ENCODE results near the gene TFF1. TPM values are rescaled to one million over a fixed set of nuclear protein-coding genes. Genes with fewer than 3 reads are reported as not detected.

TFF1 gene
- total RNA-seq, 1 donor from 2014 or later: not detected

DNA sequence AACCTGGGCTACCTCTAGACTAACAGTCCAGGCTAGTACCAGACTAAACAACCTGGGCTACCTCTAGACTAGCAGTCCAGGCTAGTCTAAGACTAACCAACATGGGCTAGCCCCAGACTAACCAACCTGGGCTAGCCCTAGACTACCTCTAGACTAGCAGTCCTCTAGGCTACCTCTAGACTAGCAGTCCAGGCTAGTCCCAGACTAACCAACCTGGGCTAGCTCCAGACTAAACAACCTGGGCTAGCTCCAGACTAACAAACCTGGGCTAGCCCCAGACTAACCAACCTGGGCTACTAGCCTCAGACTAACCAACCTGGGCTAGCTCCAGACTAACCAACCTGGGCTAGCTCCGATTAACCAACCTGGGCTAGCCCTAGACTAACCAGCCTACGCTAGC, 17.6 kb downstream of the TFF1 start:
- DNase-seq (ENCODE audit: low spot score in 2 of 2) (no peak), FAIRE-seq (no peak)

DNA sequence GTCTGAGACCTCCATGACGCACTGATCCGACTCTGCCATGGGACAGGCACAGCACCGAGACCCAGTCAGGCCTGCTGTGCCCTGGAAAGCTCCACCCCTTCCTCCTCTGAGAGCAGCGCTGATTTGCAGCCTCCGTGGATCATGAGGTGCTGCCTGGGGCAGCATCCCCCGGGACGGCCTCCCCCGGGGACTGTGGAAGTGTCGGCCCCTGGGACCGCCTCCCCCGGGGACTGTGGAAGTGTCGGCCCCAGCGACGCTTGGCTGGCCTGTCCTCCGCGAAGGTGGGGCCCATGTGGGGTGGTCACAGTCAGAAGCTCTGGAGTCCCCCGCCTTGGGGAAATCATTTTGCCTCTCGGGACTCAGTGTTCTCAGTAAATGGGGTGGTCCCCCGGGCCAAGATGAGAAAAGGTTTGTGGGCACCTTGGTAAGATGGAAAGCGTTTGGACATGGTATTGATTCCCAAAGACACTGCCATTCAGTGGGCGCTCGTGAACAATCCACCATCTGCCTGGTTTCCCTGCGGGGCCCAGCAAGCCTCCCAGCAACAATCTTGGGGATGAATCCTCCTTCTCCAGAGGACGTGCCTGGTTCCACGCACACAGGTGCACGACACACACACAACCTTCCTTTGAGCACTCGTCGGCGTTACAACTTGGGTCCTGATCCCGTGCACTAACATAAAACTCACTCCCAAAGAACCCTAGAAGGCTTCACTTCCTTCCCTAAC, 18.6 kb downstream of the TFF1 start:
- FAIRE-seq: no peak
- no peak for DNase-seq (ENCODE audit: low spot score in 2 of 2)

DNA sequence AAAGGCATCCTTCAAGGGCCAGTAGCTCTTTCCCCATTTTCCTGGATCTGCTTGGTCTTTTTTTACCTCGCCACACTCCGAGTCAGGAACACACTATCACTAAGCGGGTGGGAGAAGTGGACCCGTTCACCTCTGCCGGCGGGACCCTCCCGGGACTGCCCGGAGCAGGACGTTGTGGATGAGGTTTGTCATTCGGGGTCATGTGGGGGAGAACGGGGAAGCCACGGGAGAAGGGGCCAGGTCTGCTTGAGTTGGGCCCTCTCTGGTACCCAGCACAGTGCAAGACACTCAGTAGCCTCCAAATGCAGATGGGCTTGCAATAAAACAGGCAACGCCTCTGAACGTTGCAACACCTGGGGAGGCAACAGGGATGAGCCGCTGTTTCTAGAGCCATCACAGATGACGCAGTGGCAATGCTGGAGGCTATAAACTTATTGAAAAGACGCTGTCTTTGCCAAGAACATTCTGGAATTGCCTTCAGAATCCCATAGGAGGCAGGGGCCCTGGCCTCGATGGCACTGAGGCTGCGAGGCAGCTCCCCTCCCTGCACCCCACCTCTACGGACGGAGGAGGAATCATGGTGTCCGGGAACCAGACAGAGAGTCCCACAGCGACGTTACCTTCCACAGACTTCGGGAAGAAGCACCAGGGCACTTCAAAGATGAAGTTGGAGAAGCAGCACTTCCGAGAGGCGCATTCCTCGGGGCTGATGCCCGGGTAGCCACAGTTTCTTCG, 19.3 kb downstream of the TFF1 start:
- no peak for FAIRE-seq
- DNase-seq (ENCODE audit: low spot score in 2 of 2): no peak

DNA sequence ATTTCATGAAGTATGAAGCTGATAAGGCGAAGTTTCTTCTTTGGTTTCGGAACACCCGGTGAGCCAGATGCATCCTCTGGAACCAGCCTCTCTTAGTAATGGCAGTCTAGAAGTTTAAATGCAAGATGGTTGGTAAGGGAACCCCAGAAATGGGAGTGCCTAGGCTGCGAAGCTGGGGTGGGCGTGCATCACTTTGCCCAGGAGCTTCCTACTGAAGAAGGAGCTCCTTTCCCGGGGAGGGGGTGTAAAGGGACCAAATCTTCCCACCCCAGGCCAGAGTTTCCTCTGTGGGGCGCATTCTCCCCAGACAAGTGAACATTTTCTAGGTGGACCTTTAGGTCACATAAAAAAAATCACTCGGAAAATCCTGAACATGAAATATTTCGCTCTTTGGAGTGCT, 19.9 kb downstream of the TFF1 start:
- DNase-seq (ENCODE audit: low spot score in 2 of 2) (no peak), FAIRE-seq (no peak)

DNA sequence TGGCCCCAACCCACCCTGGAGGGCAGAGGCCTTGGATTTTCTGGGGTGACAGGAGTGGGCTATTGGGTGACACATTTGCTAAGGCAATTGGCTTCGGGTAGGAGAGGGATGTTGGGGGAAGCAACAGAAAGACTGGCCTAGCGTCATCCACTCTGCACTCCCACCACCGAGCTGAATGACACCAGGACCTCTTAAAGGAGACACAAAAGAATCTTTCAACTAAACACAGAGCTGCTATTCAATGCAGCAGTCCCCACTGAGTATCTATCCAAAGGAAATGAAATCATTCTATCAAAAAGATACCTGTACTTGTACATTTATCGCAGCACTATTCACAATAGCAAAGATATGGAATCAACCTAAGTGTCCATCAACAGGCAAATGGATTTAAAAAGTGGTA, 21.7 kb downstream of the TFF1 start:
- no peak for FAIRE-seq

DNA sequence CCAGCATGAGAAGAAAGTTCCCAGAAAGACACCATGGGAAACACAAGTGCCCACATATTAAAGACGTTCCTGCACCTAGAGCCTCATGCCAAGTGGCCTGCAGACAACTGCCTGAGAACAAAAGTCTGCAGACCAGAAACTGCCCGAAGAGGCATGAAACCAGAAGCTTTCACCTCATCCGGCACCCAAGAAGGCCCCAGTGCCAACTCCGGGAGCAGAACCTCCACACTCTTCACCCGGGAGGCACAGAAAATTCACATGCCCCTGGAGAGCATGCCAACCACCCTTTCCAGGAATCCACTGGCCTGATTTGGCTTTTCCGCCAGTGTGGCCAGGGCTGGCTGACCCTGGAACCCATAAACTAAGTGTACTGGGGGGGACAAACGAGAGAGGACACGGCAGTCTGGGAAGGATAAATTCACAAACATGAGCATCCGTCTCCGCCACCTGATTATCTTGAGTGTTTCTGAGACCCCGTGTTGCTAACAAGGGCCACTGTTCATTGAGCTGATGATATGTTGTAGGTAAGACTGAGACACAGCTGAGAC, 22.3 kb downstream of the TFF1 start:
- no peak for FAIRE-seq
- no peak for DNase-seq (ENCODE audit: low spot score in 2 of 2)

More for the DNA sequence above, 21.7 kb downstream of the TFF1 start:
- DNase-seq (ENCODE audit: low spot score in 2 of 2): no peak

DNA sequence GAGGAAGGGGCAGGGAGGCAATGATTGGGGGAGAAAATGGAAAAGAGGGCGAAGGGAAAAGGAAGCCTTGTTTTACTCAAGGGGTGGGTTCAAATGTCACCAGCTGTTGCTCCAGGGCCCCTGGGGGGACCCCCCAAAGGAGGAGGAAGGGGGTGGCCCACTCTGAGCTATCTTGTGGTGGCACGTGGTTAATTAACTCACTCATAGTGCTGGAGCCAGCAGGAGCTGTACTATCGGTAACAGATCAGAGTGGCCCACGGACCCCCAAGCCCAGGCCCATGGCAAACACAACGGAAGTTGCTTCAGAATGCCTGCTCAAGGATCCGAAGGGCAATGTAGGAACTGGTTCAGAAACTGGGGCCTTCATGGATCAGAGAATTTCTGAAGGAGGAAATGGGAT, 22.8 kb downstream of the TFF1 start:
- DNase-seq (ENCODE audit: low spot score in 2 of 2) (no peak), FAIRE-seq (no peak)

DNA sequence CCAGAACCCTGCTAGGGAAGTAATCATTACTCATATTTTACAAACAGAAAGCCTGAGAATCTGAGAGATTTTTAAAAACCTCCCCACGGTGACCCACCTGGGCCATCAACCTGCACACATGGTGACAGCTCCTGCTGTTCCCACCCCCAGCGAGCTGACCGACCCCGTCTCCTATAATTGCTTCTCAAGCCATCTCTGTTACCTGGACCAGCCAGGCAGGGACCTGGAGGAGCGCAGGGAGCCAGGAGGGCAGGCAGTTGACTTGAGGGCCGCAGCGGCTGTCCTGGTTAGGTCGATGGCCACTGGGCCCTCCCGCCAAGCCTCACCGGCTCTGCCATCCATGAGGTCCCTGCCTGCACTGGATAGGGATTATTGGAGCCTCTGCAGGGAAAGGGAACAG, 23.2 kb downstream of the TFF1 start:
- FAIRE-seq: no peak
- no peak for DNase-seq (ENCODE audit: low spot score in 2 of 2)

DNA sequence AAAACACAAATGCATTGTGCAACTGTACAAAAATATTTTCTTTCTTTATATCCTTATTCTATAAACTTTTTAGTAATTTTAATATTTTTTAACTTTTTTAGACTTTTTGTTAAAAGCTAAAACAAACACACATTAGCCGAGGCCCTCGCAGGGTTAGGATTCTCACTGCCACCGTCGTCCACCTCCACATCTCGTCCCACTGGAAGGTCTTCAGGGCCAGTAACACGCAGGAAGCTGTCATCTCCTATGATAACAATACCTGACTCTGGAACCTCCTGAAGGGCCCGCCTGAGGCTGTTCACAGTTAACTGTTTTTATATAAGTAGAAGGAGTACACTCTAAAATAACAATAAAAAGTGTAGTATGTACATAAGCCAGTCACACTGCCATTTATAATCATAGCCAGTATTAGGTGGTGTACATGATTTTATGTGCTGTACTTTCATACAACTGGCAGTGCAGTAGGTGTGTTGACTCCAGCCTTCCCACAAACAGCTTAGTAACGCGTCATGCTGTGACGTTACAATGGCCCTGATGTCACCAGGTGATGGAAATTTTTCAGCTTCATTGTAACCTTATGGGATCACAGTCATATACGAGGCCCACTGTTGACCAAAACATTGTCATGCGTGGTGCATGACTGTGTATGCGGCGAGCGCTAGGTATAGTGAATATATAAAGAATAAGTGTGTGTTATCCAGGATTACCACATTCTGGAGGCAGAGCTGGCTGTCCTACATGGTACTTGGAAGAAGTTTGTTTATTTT, 24.4 kb downstream of the TFF1 start:
- DNase-seq (ENCODE audit: low spot score in 2 of 2) (no peak), FAIRE-seq (no peak)

DNA sequence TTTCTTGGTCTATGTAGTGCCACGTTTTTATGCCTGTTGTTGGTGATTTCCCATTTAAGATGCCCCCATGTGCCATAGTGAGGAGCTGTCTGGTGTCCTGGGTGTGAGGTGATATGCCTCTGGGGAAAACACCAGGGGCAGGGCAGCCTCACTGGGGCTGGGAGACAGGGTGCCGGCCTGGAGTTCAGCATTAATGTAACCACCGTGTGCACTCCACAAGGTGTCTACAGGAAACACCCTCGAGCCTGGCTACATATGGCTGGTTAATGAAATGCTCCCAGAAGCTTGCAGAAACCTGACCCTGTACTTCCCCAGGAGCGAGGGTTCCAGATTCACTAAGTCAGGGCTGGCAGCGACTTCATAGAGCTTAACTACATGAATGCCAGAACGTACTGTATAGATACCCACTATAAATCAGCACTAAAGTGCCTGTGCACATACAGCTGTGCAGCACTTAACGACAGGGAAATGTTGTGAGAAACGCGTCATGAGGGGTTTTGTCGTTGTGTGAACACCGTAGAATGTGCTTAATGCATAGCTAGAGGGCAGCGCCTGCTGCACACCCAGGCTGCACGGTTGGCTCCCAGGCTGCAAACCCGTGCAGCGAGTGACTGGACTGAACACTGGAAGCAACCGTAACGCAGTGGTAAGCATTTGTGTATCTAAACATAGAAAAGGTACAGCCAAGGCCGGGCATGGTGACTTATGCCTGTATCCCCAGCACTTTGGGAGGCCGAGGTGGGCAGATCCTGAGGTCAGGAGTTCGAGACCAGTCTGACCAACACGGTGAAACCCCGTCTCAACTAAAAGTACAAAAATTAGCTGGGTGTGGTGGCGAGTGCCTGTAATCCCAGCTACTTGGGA, 25.9 kb downstream of the TFF1 start:
- FAIRE-seq: no peak
- DNase-seq (ENCODE audit: low spot score in 2 of 2): no peak

DNA sequence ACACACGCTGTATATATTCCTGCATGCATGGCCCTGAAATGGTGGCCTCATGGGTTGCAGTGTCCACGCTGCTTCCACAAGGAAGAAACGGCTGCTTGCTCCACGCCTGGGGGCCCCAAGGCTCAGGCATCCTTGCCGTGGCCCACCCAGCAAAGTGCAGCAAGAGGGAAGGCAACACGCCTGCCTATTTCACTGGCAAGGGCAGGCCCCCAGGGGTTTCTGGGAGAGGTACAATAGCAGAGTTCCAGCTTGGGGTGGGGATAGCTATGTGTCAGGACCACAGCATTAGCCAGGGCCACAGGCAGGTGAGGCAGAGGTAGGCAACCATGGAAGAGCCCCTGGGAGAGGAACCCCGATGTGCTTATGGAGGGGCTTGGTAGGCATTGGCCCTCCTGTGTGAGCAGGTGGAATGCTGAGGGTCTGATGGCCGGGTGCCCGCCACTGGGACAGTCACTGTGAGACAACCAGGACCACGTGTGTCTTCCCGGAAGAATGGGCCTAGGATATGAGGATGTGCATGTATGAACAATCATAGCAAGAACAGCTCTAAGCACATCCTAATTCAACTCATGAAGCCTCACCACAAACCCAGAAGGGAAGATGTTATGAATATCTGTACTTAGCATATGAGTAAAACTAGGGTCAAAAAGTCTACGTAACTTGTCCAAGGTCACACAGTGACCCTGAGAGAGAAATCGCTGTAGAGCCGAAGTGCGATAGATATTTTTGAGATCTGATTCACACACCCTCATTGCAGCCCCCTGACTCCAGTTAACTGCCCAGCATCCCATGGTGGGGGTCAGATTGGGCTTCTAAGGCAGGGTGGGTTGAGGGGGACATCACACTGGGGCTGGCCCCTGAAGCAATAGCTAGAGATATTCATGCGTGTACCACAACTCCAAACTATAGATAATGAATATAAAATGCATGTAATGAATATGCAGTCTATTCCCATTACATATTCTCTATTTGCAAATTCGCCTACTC, 27.3 kb downstream of the TFF1 start:
- FAIRE-seq: no peak
- DNase-seq (ENCODE audit: low spot score in 2 of 2): no peak

DNA sequence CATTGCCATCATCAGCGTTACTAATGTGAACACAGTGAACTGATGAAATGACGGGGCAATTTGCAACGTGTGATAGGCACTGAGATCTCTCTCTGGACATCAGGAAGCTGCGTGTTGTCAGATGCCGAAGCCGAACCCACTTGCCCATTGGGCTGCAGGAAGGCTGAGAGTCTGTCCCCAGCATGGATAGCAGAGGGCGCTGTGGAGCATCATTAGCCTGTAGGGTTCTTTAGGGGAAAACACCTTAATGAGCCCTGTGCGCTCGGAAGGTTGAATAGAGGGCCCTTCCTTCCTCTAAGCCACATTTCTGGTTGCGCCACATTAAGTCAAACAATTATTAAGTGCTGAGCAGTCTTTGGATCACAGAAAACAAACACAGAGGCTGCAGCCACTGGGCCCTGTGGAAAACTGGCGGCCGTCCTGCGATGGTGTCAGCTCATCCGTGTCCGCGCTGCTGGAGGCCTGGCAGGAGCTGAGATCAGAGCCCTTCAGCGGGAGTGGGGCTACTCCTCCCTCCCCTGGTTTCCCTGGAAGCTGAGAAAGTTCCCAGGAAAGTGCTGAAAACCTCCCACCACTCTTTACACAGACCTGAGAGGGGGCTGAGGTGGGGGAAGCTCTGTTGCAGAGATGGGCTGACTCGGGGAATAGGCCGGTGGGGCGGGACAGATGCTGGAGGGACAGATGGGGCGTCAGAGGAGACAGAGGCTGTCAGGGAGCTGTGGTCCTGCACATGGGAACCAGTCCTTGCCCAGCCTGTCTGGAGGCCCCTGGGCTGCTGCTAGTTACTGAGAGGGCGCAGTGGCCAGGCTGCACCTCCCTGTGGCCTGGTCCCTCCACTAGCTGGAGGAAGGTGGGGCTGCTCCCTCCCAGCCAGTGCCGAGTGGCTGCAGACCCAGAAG, 28.3 kb downstream of the TFF1 start:
- DNase-seq (ENCODE audit: low spot score in 2 of 2) (peak in 1 of 2 donors; percentile 36), FAIRE-seq (no peak)

DNA sequence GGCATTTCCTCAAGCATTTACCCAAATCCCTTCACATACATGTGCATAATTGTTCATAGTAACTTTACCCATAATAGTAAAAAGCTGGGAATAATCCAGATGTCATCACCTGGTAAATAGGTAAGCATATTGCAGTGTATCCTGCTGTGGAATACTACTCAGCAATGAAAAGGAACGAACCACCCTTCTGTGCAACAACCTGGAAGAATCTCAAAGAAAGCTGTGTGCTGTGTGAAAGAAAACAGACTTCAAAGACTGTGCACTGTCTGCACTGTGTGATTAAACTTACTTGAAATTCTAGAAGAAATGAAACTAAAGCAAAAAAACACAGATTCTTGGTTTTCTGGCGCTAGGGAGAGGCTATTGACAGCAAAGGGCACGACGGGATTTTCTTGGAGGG, 29.1 kb downstream of the TFF1 start:
- FAIRE-seq: no peak

DNA sequence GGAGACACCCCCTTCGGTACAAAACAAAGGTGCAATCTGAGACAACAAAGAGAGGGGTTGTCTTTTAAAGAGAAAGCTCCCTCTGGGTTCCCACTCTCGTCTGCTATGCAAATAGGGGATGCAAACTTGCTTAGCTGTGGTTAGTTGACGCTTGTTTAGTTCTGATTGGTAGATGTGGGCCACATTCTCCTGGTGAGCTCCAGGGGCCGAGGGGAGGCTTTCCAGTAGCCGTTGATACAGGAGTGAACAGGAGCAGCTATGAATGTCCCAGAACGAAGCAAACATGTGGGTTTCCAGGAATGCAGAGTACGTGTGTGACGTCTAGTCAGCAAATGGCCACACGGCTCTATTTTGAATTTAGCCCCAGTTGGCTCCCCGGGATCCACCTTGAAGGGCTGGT, 30.3 kb downstream of the TFF1 start:
- FAIRE-seq (no peak), DNase-seq (ENCODE audit: low spot score in 2 of 2) (no peak)

More for the DNA sequence above, 29.1 kb downstream of the TFF1 start:
- no peak for DNase-seq (ENCODE audit: low spot score in 2 of 2)

DNA sequence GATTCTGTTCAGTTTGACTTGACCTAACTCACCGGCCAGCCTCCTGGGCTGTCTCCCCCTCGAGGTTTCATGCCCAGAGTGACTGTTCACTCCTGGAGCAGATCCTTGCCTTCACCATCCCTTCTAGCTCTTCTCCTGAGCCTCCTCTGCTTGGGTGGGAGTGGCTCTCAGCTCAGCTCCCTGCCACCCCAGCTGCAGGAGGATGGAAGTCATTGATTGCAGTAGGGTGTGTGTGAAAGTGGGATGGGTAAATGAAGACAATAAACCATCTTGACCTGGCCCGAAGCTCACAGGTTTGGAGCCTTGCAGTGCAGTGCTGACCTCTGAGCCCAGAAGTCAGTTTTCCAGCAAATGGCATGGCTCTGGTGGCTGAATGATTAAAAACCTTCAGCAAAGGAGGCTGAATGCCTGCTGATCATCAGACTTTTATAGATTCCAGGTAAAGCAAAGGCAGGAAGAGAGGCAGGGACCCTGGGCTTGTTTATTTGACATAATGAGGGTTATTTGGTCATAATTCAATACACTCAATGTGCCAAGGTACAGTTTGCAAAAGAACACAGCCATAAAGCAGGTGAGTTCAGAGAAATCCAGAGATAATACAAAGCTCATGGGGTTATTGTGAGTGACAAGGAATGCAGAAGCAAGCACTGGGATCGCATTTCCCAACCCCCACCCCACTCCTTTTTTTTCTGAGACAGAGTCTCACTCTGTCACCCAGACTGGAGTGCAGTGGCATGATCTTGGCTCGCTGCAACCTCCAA, 33.6 kb downstream of the TFF1 start:
- no peak for FAIRE-seq

DNA sequence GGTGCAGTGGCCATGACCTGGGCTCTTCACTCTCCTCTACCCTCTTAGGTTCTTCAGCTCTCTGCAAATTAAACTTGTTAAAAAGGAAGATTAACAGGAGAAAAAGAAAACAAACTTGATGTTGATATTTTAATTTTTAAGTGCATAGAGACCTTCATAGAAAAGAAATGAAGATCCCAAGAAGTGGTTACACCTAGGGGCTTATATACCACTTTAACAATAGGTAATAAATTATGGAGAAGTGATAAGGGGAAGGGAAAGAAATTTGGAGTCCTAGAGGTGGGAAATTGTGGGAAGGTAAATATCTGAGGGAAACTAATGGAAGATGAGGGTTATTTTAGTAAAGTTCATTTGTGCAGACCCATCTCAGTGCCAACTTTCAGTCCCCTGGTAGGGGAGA, 34.7 kb downstream of the TFF1 start:
- DNase-seq (ENCODE audit: low spot score in 2 of 2) (no peak), FAIRE-seq (no peak)

More for the DNA sequence above, 33.6 kb downstream of the TFF1 start:
- no peak for DNase-seq (ENCODE audit: low spot score in 2 of 2)
